IMR-90 (cell line): Measurements from ENCODE around the gene TAGLN2. TPM values are rescaled to one million over a fixed set of nuclear protein-coding genes. Genes with fewer than 3 reads are reported as not detected.

Experiments used
- ATAC-seq: fragments of 200-7000 bp; cut with Tn5 transposase; 2 replicates; pipeline ENCODE4 v1.9.1; 2020; ENCODE audit warnings: low read depth, mild to moderate bottlenecking, moderate library complexity
- BruUV-seq: library from RNA; stranded (reverse); fragments of 400-500 nt; replicated peaks from 2 replicates; lab custom pipeline; 2021; lab: Mats Ljungman, UMichigan
- CTCF ChIA-PET: fragments of 300-600 bp; formaldehyde crosslinking; extraction: SDS; loops from one replicate; lab custom pipeline; 2021; ENCODE audit warnings: antibody characterized with exemption; lab: Yijun Ruan, JAX
- POLR2A ChIA-PET: fragments of 300-600 bp; sonication (Branson Sonifier 250); formaldehyde crosslinking; loops from one replicate; lab custom pipeline; 2022; ENCODE audit warnings: antibody characterized with exemption; ENCODE audit not compliant: unreplicated experiment; lab: Charles Lee
- DNase-seq: peaks from one replicate; pipeline ENCODE4 v3.0.0; 2013
- H2AFZ ChIP-seq: replicated peaks from 2 replicates; pipeline ENCODE3; 2013; ENCODE audit warnings: low read length, mild to moderate bottlenecking; ENCODE audit not compliant: poor library complexity
- H2AK5ac ChIP-seq: 2 replicates; pipeline ENCODE4 v1.6.1; 2013; ENCODE audit warnings: low read depth, low read length, inconsistent platforms
- H2AK9ac ChIP-seq: replicated peaks from 2 replicates; pipeline ENCODE3; 2013; ENCODE audit warnings: mild to moderate bottlenecking, low read depth, low read length, moderate library complexity; ENCODE audit not compliant: poor library complexity
- H2BK120ac ChIP-seq: 2 replicates; pipeline ENCODE4 v1.6.1; 2013; ENCODE audit warnings: low read depth, low read length, inconsistent platforms
- H2BK15ac ChIP-seq: 3 replicates; pipeline ENCODE4 v1.6.1; 2013; ENCODE audit warnings: low read depth, low read length, inconsistent platforms
- H2BK20ac ChIP-seq: 2 replicates; pipeline ENCODE4 v1.6.1; 2013; ENCODE audit warnings: low read depth, mild to moderate bottlenecking, inconsistent platforms, low read length, moderate library complexity
- H2BK5ac ChIP-seq: 2 replicates; pipeline ENCODE4 v1.6.1; 2013; ENCODE audit warnings: mild to moderate bottlenecking, low read depth, low read length, inconsistent platforms; ENCODE audit not compliant: poor library complexity, severe bottlenecking
- H3K14ac ChIP-seq: replicated peaks from 2 replicates; pipeline ENCODE4 v1.6.1; 2013; ENCODE audit warnings: low read depth, low read length, inconsistent platforms
- H3K18ac ChIP-seq: 2 replicates; pipeline ENCODE4 v1.6.1; 2013; ENCODE audit warnings: low read depth, low read length, control low read depth
- H3K23ac ChIP-seq: 2 replicates; pipeline ENCODE4 v1.6.1; 2013; ENCODE audit warnings: low read depth, low read length, inconsistent platforms
- H3K27ac ChIP-seq: 2 replicates; pipeline ENCODE4 v1.5.1; 2013; ENCODE audit warnings: mild to moderate bottlenecking, control low read depth, low read length; ENCODE audit not compliant: insufficient read depth
- H3K27me3 ChIP-seq: 2 replicates; pipeline ENCODE4 v1.6.1; 2013; ENCODE audit warnings: low read length; ENCODE audit not compliant: control insufficient read depth, insufficient read depth
- H3K36me3 ChIP-seq: 2 replicates; pipeline ENCODE4 v1.6.1; 2013; ENCODE audit warnings: low read length, mixed read lengths; ENCODE audit not compliant: control insufficient read depth, insufficient read depth
- H3K4ac ChIP-seq: 2 replicates; pipeline ENCODE4 v1.6.1; 2013; ENCODE audit warnings: low read depth, low read length, inconsistent platforms
- H3K4me1 ChIP-seq: 2 replicates; pipeline ENCODE4 v1.6.1; 2013; ENCODE audit warnings: low read length, mixed read lengths; ENCODE audit not compliant: control insufficient read depth, insufficient read depth
- H3K4me2 ChIP-seq: 2 replicates; pipeline ENCODE4 v1.6.1; 2013; ENCODE audit warnings: low read depth, mild to moderate bottlenecking, control low read depth, low read length, moderate library complexity
- H3K4me3 ChIP-seq: 2 replicates; pipeline ENCODE4 v1.5.1; 2013; ENCODE audit warnings: low read depth, mild to moderate bottlenecking, control low read depth, low read length, moderate library complexity; ENCODE audit not compliant: insufficient read depth
- H3K56ac ChIP-seq: 2 replicates; pipeline ENCODE4 v1.6.1; 2013; ENCODE audit warnings: low read length, inconsistent platforms; ENCODE audit not compliant: insufficient read depth; ENCODE audit errors: extremely low read depth
- H3K79me1 ChIP-seq, 2 experiments: 2 replicates each; pipeline ENCODE4 v1.6.1; 2013; ENCODE audit warnings: low read length in 2 of 2, inconsistent platforms in 1 of 2, low read depth in 1 of 2
- H3K9ac ChIP-seq: 2 replicates; pipeline ENCODE4 v1.6.1; 2013; ENCODE audit warnings: low read depth, low read length, control low read depth
- H3K9me1 ChIP-seq: 2 replicates; pipeline ENCODE4 v1.6.1; 2013; ENCODE audit warnings: low read length, inconsistent platforms; ENCODE audit not compliant: insufficient read depth
- H3K9me3 ChIP-seq: 2 replicates; pipeline ENCODE4 v1.6.1; 2013; ENCODE audit warnings: low read length; ENCODE audit not compliant: control insufficient read depth, insufficient read depth
- H4K20me1 ChIP-seq: 2 replicates; pipeline ENCODE4 v1.6.1; 2013; ENCODE audit warnings: low read length, inconsistent platforms; ENCODE audit not compliant: insufficient read depth
- H4K5ac ChIP-seq: 2 replicates; pipeline ENCODE4 v1.6.1; 2013; ENCODE audit warnings: mild to moderate bottlenecking, low read depth, low read length, control low read depth
- H4K8ac ChIP-seq, 2 experiments: 2 replicates each; pipeline ENCODE4 v1.6.1; 2013; ENCODE audit warnings: low read depth in 2 of 2, low read length in 2 of 2, control low read depth in 1 of 2, inconsistent platforms in 1 of 2
- H4K91ac ChIP-seq: 2 replicates; pipeline ENCODE4 v1.6.1; 2013; ENCODE audit warnings: low read depth, low read length, inconsistent platforms; ENCODE audit not compliant: insufficient read depth
- ELK1 ChIP-seq: fragments of 150-350 bp; IDR thresholded peaks from 2 replicates; pipeline ENCODE4 v1.6.1; 2016; ENCODE audit warnings: low read depth, mild to moderate bottlenecking, low read length, moderate library complexity, borderline replicate concordance
- FOS ChIP-seq: fragments of 150-350 bp; IDR thresholded peaks from 2 replicates; pipeline ENCODE4 v1.6.1; 2016; ENCODE audit warnings: low read depth, low read length
- MAZ ChIP-seq: IDR thresholded peaks from 2 replicates; pipeline ENCODE4 v1.6.1; 2012; ENCODE audit warnings: low read depth, mild to moderate bottlenecking, low read length, improper control_type of control experiment, moderate library complexity, borderline replicate concordance
- MXI1 ChIP-seq: IDR thresholded peaks from 2 replicates; pipeline ENCODE4 v1.6.1; 2012; ENCODE audit warnings: low read depth, mild to moderate bottlenecking, low read length, moderate library complexity, borderline replicate concordance
- RFX5 ChIP-seq: IDR thresholded peaks from 2 replicates; pipeline ENCODE4 v1.8.0; 2012; ENCODE audit warnings: low read depth, mild to moderate bottlenecking, low read length, moderate library complexity
- WGBS, 2 experiments: methylation state at CpG; one replicate each; pipeline versions ENCODE4 v1.1.5 to v1.1.7; 2013; ENCODE audit warnings: missing lambda C conversion rate in 2 of 2; ENCODE audit not compliant: insufficient read length in 1 of 2; ENCODE audit errors: extremely low coverage in 2 of 2; 5-methylcytosine and 5-hydroxymethylcytosine counted together
- dilution Hi-C: fragments of 300-500 bp; cut with HindIII; formaldehyde crosslinking; loops from one replicate; pipeline ENCODE4 v1.14.3; 2018; ENCODE audit warnings: low sequenced_read_pairs; ENCODE audit not compliant: unreplicated experiment
- in situ Hi-C: fragments of 300-500 bp; cut with MboI; formaldehyde crosslinking; loops from 3 replicates; pipeline ENCODE4 v1.14.3; 2019; ENCODE audit warnings: low sequenced_read_pairs, inconsistent platforms, mixed read lengths
- intact Hi-C: fragments of 100-400 bp; cut with micrococcal nuclease; formaldehyde crosslinking; loops from 2 replicates; pipeline ENCODE4 v1.10.0; 2022
- polyA plus RNA-seq, 3 experiments: library from polyadenylated mRNA; depleted of rRNA; stranded (reverse); fragments of >200 nt; gene quantifications; 2 replicates each; pipeline ENCODE4 v1.2.3, GENCODE V29; 2012; ENCODE audit warnings: low replicate concordance in 1 of 3
- total RNA-seq: library from RNA; depleted of rRNA; stranded (reverse); fragments of >200 nt; gene quantifications from 2 replicates; pipeline ENCODE4 v1.2.3, GENCODE V29; 2012

The TAGLN2 gene
- total and polyA plus RNA-seq, 2 of the 4 experiments (the other 2 are of a cell fraction), result 440 to 634 TPM

GRCh38 chr1:159889821-159890252 is 35.5 kb downstream of the TAGLN2 start:
- POLR2A ChIA-PET, result no interaction called here
- H4K8ac ChIP-seq, result peak overlapping the region; percentile 95 to 96
- peak overlapping the region; percentile 98 for H3K14ac ChIP-seq
- WGBS, 2 experiments, result 60% methylated on average over 1 of the region's 2 CpGs; no CpG with 5 or more reads in 1 of the 2 experiments
- TF ChIP-seq FOS (peak; percentile 56; the same call in 1 of the 2 replicates), MXI1 (no peak), MAZ (peak; percentile 41; the same call in 1 of the 2 replicates), ELK1 (no peak), RFX5 (no peak)
- peak overlapping the region; percentile 89 for H4K91ac ChIP-seq
- peaks cover 9% of the 10 kb centered on the region for H3K4me1 ChIP-seq
- H3K56ac ChIP-seq, result peak overlapping the region; percentile 75
- H2BK20ac ChIP-seq, result peak overlapping the region; percentile 100
- peak overlapping the region; percentile 85 for H3K23ac ChIP-seq
- H3K79me1 ChIP-seq, result peaks cover 0 to 4% of the 10 kb centered on the region in 2 experiments; a peak in 2 of 4 replicates
- ATAC-seq, result peak; percentile 88
- no peaks in the 10 kb centered on the region for H3K36me3 ChIP-seq
- H3K4ac ChIP-seq, result peak overlapping the region; percentile 99
- BruUV-seq, result no TSS peak
- no peaks in the 10 kb centered on the region for H3K9me3 ChIP-seq
- peak overlapping the region; percentile 88 for H2AK9ac ChIP-seq
- peak; percentile 96 for DNase-seq
- H3K27me3 ChIP-seq, result no peaks in the 10 kb centered on the region
- H3K18ac ChIP-seq, result peak overlapping the region; percentile 90
- H2BK120ac ChIP-seq, result peak overlapping the region; percentile 100
- in situ Hi-C loops, result loop anchor here (5.0 to 25.0 kb wide), 2 partner anchors 93 to 678 kb away; partner anchors contain the start of gene ACKR1
- intact Hi-C loops, result loop anchor here (2.0 kb wide), 4 partner anchors 35 to 729 kb away; partner anchors contain the start of gene TAGLN2
- peaks cover 4% of the 10 kb centered on the region for H3K9me1 ChIP-seq
- no peaks in the 10 kb centered on the region for H4K20me1 ChIP-seq
- H3K9ac ChIP-seq, result no peak overlapping the region
- peak overlapping the region; percentile 89 for H2AFZ ChIP-seq
- CTCF ChIA-PET, result interaction anchor here (0.6 to 9.2 kb wide), 8 partner anchors 11 to 728 kb away, joined by 3 to 150 read pairs (median 5); no protein-coding TSS in a partner anchor
- peak overlapping the region; percentile 11; the same call in 1 of the 2 replicates for H3K4me2 ChIP-seq
- peak overlapping the region; percentile 100 for H2AK5ac ChIP-seq
- peak overlapping the region; percentile 99 for H2BK15ac ChIP-seq
- peak overlapping the region; percentile 80 for H3K27ac ChIP-seq
- H4K5ac ChIP-seq, result peak overlapping the region; percentile 81
- dilution Hi-C loops, result loop anchor here (25.0 kb wide), 1 partner anchor 103 kb away; the partner anchor contains the start of gene DUSP23
- no peak overlapping the region for H3K4me3 ChIP-seq
- peak overlapping the region; percentile 92 for H2BK5ac ChIP-seq
